ENCODE data around the gene RPP25L. TPM values are rescaled to one million over a fixed set of nuclear protein-coding genes. Genes with fewer than 3 reads are reported as not detected.

RPP25L gene
- total RNA-seq, 1 donor from 2014 or later, result 21.0 TPM

- intact Hi-C loops (cut with micrococcal nuclease), result loop anchor here (1.0 to 10.0 kb wide), 7 partner anchors 8 to 1034 kb away; partner anchors contain the start of genes CCDC107, DNAI1, FAM219A and RMRP
These were observed 8.4 kb upstream of the RPP25L start, which contains the start of gene DCTN3 for GRCh38 chr9:34620061-34620994. Gene DCTN3, minus strand, starts transcription at chr9:34620495. Its CDS starts 31 bp downstream, at chr9:34620464.

- intact Hi-C loops (cut with micrococcal nuclease), result no loop called here
These were observed 3.2 kb upstream of the RPP25L start for GRCh38 chr9:34615132-34615531.

- intact Hi-C loops (cut with micrococcal nuclease), result loop anchor here (1.0 to 5.0 kb wide), 15 partner anchors 7 to 797 kb away; partner anchors contain the start of genes ARID3C, DCTN3, DNAI1 and DNAJB5
These were observed 992 bp upstream of the RPP25L start for GRCh38 chr9:34612788-34613390.

GRCh38 chr9:34611251-34611810 is 566 bp downstream of the RPP25L start:
- intact Hi-C loops (cut with micrococcal nuclease), result loop anchor here (5.0 kb wide), 2 partner anchors 376 to 461 kb away; partner anchors contain the start of genes DNAJB5 and VCP

- intact Hi-C loops (cut with micrococcal nuclease), result loop anchor here (5.0 kb wide), 2 partner anchors 377 to 462 kb away; partner anchors contain the start of genes DNAJB5 and VCP
These were observed 1.3 kb downstream of the RPP25L start for GRCh38 chr9:34610434-34611206.

- intact Hi-C loops (cut with micrococcal nuclease), result no loop called here
These were observed 4.6 kb downstream of the RPP25L start for GRCh38 chr9:34607331-34607730.

GRCh38 chr9:34606905-34607304 is 5.0 kb downstream of the RPP25L start:
- intact Hi-C loops (cut with micrococcal nuclease), result no loop called here

- intact Hi-C loops (cut with micrococcal nuclease), result no loop called here
These were observed 5.7 kb downstream of the RPP25L start for GRCh38 chr9:34606190-34606589.

GRCh38 chr9:34603610-34604231 is 8.2 kb downstream of the RPP25L start:
- intact Hi-C loops (cut with micrococcal nuclease), result loop anchor here (1.0 kb wide), 4 partner anchors 12 to 166 kb away; no protein-coding TSS in a partner anchor

- intact Hi-C loops (cut with micrococcal nuclease), result no loop called here
These were observed 9.8 kb downstream of the RPP25L start for GRCh38 chr9:34601937-34602573.

- intact Hi-C loops (cut with micrococcal nuclease), result no loop called here
These were observed 11.0 kb downstream of the RPP25L start for GRCh38 chr9:34600908-34601307.

- intact Hi-C loops (cut with micrococcal nuclease), result no loop called here
These were observed 12.4 kb downstream of the RPP25L start for GRCh38 chr9:34599546-34599945.

GRCh38 chr9:34594177-34594576 is 17.7 kb downstream of the RPP25L start:
- intact Hi-C loops (cut with micrococcal nuclease), result no loop called here

GRCh38 chr9:34592895-34593601 is 18.8 kb downstream of the RPP25L start:
- intact Hi-C loops (cut with micrococcal nuclease), result loop anchor here (1.0 to 2.0 kb wide), 2 partner anchors 49 to 92 kb away; no protein-coding TSS in a partner anchor

GRCh38 chr9:34591917-34592866 is 19.7 kb downstream of the RPP25L start:
- intact Hi-C loops (cut with micrococcal nuclease), result loop anchor here (1.0 to 2.0 kb wide), 7 partner anchors 11 to 188 kb away; partner anchors contain the start of gene ARID3C

GRCh38 chr9:34591248-34591916 is 20.5 kb downstream of the RPP25L start:
- intact Hi-C loops (cut with micrococcal nuclease), result loop anchor here (1.0 to 2.0 kb wide), 6 partner anchors 12 to 187 kb away; partner anchors contain the start of gene ARID3C
